ENCODE results near the gene PNCK.
"Not testable (repeated sequence)": the region's sequence is repeated elsewhere in the genome, so short reads cannot be mapped to it uniquely, and the experiment has no call there.

The PNCK gene

GRCh38 chrX:153673428-153674218 lies at the start of gene PNCK:
Gene PNCK, minus strand, starts transcription at chrX:153673813. Its CDS starts 737 bp downstream, at chrX:153673076.
- no peak for DNase-seq

- DNase-seq, result no peak
Measured at GRCh38 chrX:153722704-153723350, 49.2 kb upstream of the PNCK start.

- DNase-seq, result no peak
Measured at GRCh38 chrX:153719701-153720100, 46.1 kb upstream of the PNCK start.

GRCh38 chrX:153719238-153719637 lies 45.6 kb upstream of the PNCK start:
- no peak for DNase-seq

- no peak for DNase-seq
Measured at GRCh38 chrX:153717445-153717844, 43.8 kb upstream of the PNCK start.

- no peak for DNase-seq
Measured at GRCh38 chrX:153714256-153714655, 40.6 kb upstream of the PNCK start.

- no peak for DNase-seq
Measured at GRCh38 chrX:153709726-153710674, 36.4 kb upstream of the PNCK start.

- DNase-seq, result no peak
Measured at GRCh38 chrX:153708415-153708814, 34.8 kb upstream of the PNCK start.

GRCh38 chrX:153707406-153707805 lies 33.8 kb upstream of the PNCK start:
- DNase-seq, result no peak

GRCh38 chrX:153706799-153707198 lies 33.2 kb upstream of the PNCK start:
- no peak for DNase-seq

GRCh38 chrX:153705403-153706060 lies 31.9 kb upstream of the PNCK start:
- DNase-seq, result not testable (repeated sequence)

GRCh38 chrX:153704631-153705402 lies 31.2 kb upstream of the PNCK start:
- not testable (repeated sequence) for DNase-seq

- DNase-seq, result no peak
Measured at GRCh38 chrX:153704021-153704526, 30.5 kb upstream of the PNCK start.

GRCh38 chrX:153703036-153703370 lies 29.4 kb upstream of the PNCK start:
- no peak for DNase-seq

GRCh38 chrX:153702336-153703035 lies 28.9 kb upstream of the PNCK start:
- DNase-seq, result no peak

GRCh38 chrX:153701706-153702105 lies 28.1 kb upstream of the PNCK start:
- no peak for DNase-seq

- DNase-seq, result no peak
Measured at GRCh38 chrX:153700967-153701366, 27.4 kb upstream of the PNCK start.

- no peak for DNase-seq
Measured at GRCh38 chrX:153700376-153700945, 26.8 kb upstream of the PNCK start.

GRCh38 chrX:153699784-153700371 lies 26.3 kb upstream of the PNCK start:
- not testable (repeated sequence) for DNase-seq

GRCh38 chrX:153699210-153699783 lies 25.7 kb upstream of the PNCK start:
- not testable (repeated sequence) for DNase-seq

All from activated T-cell treated with anti-CD3 and anti-CD28 coated beads for 4 hours (primary cell).